Ecto neural progenitor cell (in vitro differentiated cells): Measurements from ENCODE around the gene CCDC146.
"Not testable (repeated sequence)": the region's sequence is repeated elsewhere in the genome, so short reads cannot be mapped to it uniquely, and the experiment has no call there.

ENCODE experiments used
- DNase-seq: peaks from one replicate; pipeline ENCODE4 v3.0.0-alpha.2; 2018; ENCODE audit warnings: low spot score

CCDC146 gene

DNA sequence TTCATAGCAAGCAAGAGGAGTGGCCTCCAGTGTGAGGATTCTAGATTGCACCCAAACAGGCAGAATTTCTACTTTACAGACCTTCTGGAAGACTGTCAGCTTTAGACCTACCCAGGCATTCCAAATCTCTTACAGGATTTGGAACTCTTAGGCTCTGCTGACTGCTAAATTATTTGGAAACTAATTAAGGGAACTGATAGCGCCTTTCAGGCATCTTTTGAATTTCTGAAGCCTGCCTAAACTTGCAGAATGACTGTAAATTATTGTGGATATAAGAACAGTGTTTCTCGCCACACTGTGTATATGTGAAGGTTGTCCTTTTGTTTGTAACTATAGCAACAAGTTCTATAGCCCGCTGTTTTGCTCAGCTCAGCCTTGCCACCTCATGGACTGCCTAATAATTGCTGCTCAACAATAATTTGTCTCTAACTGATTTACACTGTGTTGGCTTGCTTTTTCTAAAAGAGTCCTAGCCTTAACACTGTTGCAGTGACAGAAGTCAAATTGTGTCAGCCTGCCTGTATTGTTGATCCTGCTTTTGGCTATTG lies 32.6 kb downstream of the CCDC146 start:
- not testable (repeated sequence) for DNase-seq

DNA sequence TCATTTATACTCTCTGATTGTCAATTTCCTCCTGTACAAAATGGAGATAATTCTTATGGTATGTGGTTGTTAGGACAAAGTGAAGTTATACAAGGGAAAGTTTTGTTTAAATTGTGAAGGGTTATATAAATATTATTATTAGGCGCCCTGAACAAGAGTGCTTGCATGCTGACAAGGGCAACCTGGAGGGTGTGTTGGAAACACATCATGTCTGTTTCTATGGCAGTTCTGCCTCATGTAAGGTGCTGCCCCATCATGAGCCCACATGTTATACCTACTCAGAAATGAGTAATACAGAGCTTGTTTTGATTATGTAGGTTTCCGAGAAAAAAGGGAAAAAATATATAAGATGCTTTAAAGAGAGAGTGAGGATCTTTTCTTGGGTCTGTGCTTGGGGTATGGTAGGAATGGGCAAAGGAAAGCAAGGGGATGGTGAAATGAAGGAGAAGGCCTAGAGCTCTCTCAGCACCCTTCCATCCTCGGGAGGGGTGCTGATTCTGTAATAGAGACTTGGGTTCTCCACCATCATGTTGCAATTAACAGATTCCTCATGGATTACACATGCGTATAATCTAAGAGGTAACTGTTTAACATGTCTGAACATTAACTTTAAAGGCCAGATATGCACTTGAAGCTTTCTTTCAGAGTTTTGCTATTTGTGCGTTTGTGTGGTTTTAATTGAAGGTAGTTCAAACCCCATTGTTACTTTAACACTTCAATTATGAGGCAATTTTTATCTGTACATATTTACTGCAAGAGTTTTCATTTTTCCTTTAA lies 33.4 kb downstream of the CCDC146 start:
- not testable (repeated sequence) for DNase-seq

- DNase-seq: not testable (repeated sequence)
Measured at GRCh38 chr7:77157034-77157433, 34.6 kb downstream of the CCDC146 start.

DNA sequence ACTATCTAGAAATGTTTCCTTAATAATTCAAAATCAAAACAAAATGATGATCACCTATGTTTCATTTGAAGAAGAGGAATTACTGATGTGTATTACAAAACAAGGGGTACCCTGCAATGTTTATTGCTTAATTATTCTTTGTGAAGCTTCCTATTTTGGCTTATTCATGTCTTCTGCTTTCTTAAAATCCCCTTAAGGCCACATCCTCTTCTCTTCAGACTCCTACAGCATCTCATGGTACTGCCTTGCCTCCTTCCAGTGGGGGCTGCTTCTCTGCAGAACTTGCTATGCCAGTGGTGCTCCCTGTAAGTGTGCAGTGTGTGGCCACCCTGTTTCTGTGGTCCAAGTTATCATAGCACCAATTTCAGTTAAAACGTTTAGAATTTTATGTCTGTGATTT lies 35.0 kb downstream of the CCDC146 start:
- no peak for DNase-seq

- not testable (repeated sequence) for DNase-seq
Measured at GRCh38 chr7:77171073-77171472, 48.7 kb downstream of the CCDC146 start.

DNA sequence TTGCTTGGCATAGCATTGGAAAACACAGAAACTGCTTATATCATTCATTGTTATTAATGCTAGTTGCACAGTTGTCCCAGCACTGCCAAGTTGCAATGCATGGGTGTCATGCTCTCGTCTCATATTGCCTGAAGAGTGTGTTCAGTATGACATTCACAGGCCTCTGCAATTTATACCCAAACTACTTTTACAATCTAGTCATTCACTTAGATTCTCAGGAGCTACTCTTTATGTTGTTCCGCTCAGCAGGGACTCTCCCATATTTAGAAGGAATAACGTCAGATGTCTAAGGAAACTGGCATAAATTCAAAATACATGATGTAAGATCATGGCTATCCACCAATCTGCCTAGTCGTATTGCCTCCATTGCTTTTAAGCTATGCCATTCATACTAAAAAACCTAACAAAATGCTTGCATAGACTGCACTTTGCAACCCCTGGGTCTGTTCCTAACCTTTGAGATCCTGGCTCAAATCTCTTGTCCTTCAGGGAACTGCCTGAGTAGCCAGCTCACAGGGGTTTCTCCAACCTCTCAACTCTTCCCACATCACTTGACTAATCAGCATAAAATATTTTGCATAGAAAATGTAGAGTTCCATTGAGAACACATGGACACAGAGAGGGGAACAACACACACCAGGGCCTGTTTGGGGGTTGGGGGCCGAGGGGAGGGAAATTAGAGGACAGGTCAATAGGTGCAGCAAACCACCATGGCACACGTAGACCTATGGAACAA lies 50.2 kb downstream of the CCDC146 start:
- DNase-seq: not testable (repeated sequence)

DNA sequence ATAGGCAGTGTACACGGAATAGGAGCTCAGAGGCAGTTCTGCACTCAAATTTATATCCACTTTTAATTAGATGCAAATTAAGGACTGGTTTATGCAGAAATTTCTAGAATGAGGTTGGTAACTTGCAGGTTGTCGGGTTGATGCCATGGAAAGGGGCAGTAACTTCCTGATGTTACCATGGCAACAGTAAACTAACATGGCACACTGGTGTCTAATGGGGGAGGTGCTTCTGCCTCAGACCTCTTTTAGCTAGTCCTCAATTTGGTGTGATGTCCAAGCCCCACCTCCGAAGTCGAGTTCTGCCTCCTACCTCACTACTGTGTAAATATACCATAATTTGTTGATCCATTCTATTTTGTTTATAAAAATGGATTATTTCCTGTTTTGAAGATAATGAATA lies 52.0 kb downstream of the CCDC146 start:
- not testable (repeated sequence) for DNase-seq

GRCh38 chr7:77175274-77175800 lies 52.9 kb downstream of the CCDC146 start:
- not testable (repeated sequence) for DNase-seq

- DNase-seq: not testable (repeated sequence)
Measured at GRCh38 chr7:77177321-77177904, 55.0 kb downstream of the CCDC146 start.

DNA sequence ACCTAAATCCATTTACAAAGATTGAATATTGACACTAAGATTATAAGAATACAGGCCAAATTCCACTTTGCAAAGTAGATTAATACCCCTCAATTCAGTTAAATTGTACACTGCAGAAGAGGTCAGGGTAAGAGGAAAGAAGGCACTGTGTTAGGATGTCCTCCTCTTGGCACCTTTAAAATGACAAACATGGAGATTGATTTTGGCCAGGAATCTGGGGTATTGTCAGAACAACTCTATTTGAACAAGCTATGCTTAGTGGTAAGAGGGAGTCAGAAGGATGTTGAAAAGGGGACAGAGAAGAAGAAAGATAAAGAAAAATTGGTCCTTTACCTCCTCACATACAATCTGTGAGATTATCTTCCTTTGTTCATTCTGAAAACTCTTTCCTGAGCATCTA lies 55.6 kb downstream of the CCDC146 start:
- not testable (repeated sequence) for DNase-seq

GRCh38 chr7:77181015-77181595 lies 58.7 kb downstream of the CCDC146 start:
- DNase-seq: no peak

- no peak for DNase-seq
Measured at GRCh38 chr7:77181734-77182133, 59.3 kb downstream of the CCDC146 start.

DNA sequence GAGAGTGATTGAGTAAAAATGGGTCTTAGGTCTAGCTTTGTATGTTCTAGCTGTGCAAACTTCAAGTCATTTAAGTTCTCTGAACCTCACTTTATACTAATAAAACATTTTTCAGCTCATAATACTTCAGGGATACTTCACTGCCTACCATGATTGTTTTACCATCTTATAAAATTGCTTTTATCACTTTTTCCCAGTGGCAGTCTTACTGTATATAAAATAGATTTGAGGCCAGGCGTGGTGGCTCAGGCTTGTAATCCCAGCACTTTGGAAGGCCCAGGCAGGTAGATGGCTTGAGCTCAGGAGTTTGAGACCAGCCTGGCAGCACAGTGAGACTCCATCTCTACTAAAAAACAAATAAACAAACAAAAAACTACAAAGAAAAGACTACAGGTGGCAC lies 59.8 kb downstream of the CCDC146 start:
- DNase-seq: no peak

- no peak for DNase-seq
Measured at GRCh38 chr7:77184463-77184862, 62.0 kb downstream of the CCDC146 start.

DNA sequence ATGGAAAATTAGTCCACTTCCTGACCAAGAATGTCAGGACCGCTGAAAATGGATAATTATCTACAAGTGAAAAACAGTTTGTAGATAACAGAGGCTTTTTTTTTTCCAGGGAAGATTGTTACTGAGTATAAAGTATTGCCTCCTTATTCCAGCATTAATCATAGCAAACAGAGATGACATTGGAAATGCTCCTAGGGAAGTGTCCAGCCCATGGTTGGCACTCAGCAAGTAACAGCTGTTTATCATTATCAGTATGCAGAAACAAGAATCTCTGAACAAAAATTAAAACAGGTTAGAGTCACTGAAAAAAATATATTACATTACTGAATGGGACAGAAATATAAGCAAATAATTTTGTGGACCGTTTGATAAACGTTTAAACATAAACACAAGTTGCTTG lies 62.6 kb downstream of the CCDC146 start:
- DNase-seq: no peak

DNA sequence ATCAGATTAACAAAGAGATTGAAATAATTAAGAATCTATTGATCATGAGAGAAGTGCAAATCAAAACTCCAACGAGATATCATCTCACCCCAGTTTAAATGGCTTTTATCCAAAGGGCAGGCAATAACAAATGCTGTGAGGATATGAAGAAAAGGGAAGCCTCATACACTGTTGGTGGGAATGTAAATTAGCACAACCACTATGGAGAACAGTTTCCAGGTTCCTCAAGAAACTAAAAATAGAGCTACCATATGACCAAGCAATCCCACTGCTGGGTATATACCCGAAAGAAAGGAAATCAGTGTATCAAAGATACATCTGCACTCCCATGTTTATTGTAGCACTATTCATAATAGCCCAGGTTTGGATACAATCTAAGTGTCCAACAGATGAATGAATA lies 63.5 kb downstream of the CCDC146 start:
- DNase-seq: no peak

DNA sequence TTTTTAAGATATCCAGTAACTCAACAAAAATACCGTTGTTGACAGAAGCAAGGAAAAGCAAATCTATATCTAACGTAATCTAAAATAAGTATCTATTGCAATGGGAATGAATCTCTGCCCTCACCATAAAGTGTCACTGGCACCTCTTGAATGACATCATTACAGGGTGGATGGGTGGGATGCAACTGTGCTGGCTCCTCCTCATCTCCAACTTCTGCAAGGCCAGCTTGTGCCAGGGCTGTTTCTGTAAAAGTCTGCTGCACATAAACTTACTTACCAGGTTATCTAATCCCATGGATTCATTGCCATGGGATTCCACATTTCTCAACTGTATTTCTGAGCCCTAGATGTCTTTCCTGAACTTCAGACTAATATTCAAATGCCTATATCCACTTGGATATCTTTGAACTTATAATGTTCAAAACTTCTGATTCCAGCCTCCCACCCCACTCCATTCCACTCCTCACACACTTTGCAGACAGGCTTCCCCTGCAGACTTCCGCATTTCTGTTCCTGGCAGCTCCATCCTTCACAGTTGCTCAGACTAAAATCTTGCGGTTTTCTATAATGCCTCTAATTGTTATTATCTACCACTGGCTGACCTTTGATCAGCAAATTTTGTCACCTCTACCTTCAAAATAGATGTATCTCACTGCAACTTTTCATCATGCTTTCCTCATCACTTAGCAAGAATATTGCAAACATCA lies 66.5 kb downstream of the CCDC146 start:
- no peak for DNase-seq

GRCh38 chr7:77197141-77197540 lies 74.7 kb downstream of the CCDC146 start:
- no peak for DNase-seq

DNA sequence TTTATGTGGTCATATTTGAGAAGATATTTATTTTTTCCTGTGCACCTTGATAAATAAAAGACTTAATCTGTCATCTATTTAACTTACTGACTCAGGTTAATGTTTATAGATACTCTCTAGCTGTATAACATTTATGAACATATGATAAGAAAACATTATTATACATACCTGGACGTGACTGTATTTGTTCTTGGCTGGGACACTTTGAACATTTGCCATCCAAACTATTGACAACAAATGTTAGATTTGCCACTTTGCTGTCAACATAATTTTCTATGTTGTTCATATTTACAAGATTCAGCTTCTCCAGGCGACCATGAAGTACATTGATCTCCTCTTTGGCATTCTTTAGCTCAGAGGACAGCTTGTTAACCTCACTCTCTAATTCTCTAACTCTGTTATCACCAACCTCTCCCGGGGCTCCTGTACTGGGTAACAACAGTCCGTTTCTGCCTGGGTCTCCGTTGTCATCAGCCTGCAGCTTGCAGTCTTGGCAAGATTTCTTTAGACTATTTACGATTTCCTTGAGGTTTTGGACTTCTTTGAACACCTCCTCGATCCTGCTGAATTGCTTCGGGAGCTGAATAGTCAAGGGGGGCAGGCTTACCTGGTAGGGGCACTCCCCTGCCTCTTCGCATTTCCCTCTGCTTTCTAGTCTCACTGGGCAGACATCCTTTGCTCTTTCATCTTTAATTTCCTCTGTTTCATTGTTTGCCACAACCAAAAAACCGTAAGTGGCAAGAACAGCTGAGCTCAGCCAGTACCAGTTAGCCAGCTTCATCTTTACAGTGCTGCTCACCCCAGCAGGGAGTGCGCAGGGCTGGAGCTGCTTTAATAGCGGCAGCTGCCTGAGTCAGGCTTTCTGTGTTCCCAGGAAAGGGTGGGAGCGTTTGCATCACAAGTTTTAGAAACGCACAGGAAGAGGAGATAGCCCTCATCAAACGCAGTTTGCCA lies 76.9 kb downstream of the CCDC146 start, which contains the start of gene FGL2:
Gene FGL2 (minus strand): TSS at position 807 of the 954 bp plus-strand sequence. CDS start 26 bp downstream, at position 781.
- peak; percentile 56 for DNase-seq

GRCh38 chr7:77200542-77200941 lies 78.1 kb downstream of the CCDC146 start:
- no peak for DNase-seq
